Progenitor cell of endocrine pancreas (in vitro differentiated cells): ENCODE data around the gene NUP93. TPM values are rescaled to one million over a fixed set of nuclear protein-coding genes. Genes with fewer than 3 reads are reported as not detected.

Experiments used
- DNase-seq: peaks from one replicate; pipeline ENCODE4 v3.0.0; 2021; ENCODE audit warnings: low spot score; ENCODE audit not compliant: unreplicated experiment
- H3K27ac Mint-ChIP-seq: 2 replicates; pipeline ENCODE4 v1.8.0; 2021; ENCODE audit warnings: mild to moderate bottlenecking, moderate library complexity, mixed read lengths
- H3K27me3 Mint-ChIP-seq: 2 replicates; pipeline ENCODE4 v1.8.0; 2021; ENCODE audit warnings: mixed read lengths
- H3K36me3 Mint-ChIP-seq: 2 replicates; pipeline ENCODE4 v1.8.0; 2022; ENCODE audit warnings: mixed read lengths; ENCODE audit not compliant: insufficient read depth
- H3K4me1 Mint-ChIP-seq: 2 replicates; pipeline ENCODE4 v1.8.0; 2021; ENCODE audit warnings: low read depth, mixed read lengths
- H3K4me3 Mint-ChIP-seq: 2 replicates; pipeline ENCODE4 v1.8.0; 2021; ENCODE audit warnings: low read depth, mild to moderate bottlenecking, moderate library complexity, mixed read lengths
- H3K9me3 Mint-ChIP-seq: 2 replicates; pipeline ENCODE4 v1.8.0; 2021; ENCODE audit warnings: low read depth, mixed read lengths
- total RNA-seq: library from RNA; stranded (reverse); gene quantifications from 2 replicates; pipeline ENCODE4 v1.2.1, GENCODE V29; 2021
- TF ChIP-seq, protein P1 (sequence below): fragments of 200-600 bp; sonication (generic); IDR thresholded peaks from one replicate; pipeline ENCODE4 v1.5.0; 2021; ENCODE audit warnings: antibody characterized with exemption, mild to moderate bottlenecking; ENCODE audit not compliant: unreplicated experiment

NUP93 gene
- total RNA-seq, 1 donor from 2014 or later = 74.4 TPM

- DNase-seq = no peak
- TF ChIP-seq, protein P1, sequence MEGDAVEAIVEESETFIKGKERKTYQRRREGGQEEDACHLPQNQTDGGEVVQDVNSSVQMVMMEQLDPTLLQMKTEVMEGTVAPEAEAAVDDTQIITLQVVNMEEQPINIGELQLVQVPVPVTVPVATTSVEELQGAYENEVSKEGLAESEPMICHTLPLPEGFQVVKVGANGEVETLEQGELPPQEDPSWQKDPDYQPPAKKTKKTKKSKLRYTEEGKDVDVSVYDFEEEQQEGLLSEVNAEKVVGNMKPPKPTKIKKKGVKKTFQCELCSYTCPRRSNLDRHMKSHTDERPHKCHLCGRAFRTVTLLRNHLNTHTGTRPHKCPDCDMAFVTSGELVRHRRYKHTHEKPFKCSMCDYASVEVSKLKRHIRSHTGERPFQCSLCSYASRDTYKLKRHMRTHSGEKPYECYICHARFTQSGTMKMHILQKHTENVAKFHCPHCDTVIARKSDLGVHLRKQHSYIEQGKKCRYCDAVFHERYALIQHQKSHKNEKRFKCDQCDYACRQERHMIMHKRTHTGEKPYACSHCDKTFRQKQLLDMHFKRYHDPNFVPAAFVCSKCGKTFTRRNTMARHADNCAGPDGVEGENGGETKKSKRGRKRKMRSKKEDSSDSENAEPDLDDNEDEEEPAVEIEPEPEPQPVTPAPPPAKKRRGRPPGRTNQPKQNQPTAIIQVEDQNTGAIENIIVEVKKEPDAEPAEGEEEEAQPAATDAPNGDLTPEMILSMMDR = no peak
- Mint-ChIP-seq H3K4me1 (peaks cover 4% of the 10 kb centered on the region), H3K27ac (no peak overlapping the region), H3K36me3 (no peaks in the 10 kb centered on the region), H3K27me3 (no peaks in the 10 kb centered on the region), H3K4me3 (no peak overlapping the region), H3K9me3 (no peaks in the 10 kb centered on the region)
Measured at GRCh38 chr16:56764835-56765234, 34.9 kb downstream of the NUP93 start.

GRCh38 chr16:56765949-56766348, 36.0 kb downstream of the NUP93 start:
- no peak for DNase-seq
- Mint-ChIP-seq H3K27me3 (no peaks in the 10 kb centered on the region), H3K9me3 (no peaks in the 10 kb centered on the region), H3K36me3 (no peaks in the 10 kb centered on the region), H3K4me3 (no peak overlapping the region), H3K27ac (no peak overlapping the region), H3K4me1 (peaks cover 4% of the 10 kb centered on the region)
- TF ChIP-seq, protein P1 = no peak

- no peak for DNase-seq
- H3K36me3 Mint-ChIP-seq = no peaks in the 10 kb centered on the region
- H3K27ac Mint-ChIP-seq = peak overlapping the region; percentile 31
- peaks cover 4% of the 10 kb centered on the region for H3K4me1 Mint-ChIP-seq
- TF ChIP-seq, protein P1 = no peak
- H3K4me3 Mint-ChIP-seq = no peak overlapping the region
- no peaks in the 10 kb centered on the region for H3K9me3 Mint-ChIP-seq
- no peaks in the 10 kb centered on the region for H3K27me3 Mint-ChIP-seq
Measured at GRCh38 chr16:56767024-56767423, 37.1 kb downstream of the NUP93 start.

- Mint-ChIP-seq H3K4me1 (peaks cover 10% of the 10 kb centered on the region), H3K9me3 (no peaks in the 10 kb centered on the region), H3K36me3 (no peaks in the 10 kb centered on the region), H3K27ac (no peak overlapping the region), H3K4me3 (no peak overlapping the region), H3K27me3 (no peaks in the 10 kb centered on the region)
- TF ChIP-seq, protein P1 = no peak
- no peak for DNase-seq
Measured at GRCh38 chr16:56769677-56770076, 39.7 kb downstream of the NUP93 start.

- Mint-ChIP-seq H3K27me3 (no peaks in the 10 kb centered on the region), H3K4me1 (peaks cover 10% of the 10 kb centered on the region), H3K4me3 (no peak overlapping the region), H3K9me3 (no peaks in the 10 kb centered on the region), H3K36me3 (no peaks in the 10 kb centered on the region), H3K27ac (no peak overlapping the region)
- DNase-seq = no peak
- TF ChIP-seq, protein P1 = no peak
Measured at GRCh38 chr16:56771558-56772279, 41.8 kb downstream of the NUP93 start.
